Measurements from ENCODE around the gene NLRP6.

- TF ChIP-seq CTCF (conservative IDR thresholded peaks at IDR 0.05; ENCODE audit: low read depth, low read length) (no peak), EZH2 (IDR thresholded peaks at IDR 0.05; ENCODE audit: borderline replicate concordance, low read depth, low read length, poor library complexity, severe bottlenecking) (no peak)
Measured at GRCh38 chr11:236774-237767, 41.1 kb upstream of the NLRP6 start, which contains the start of gene PSMD13.

All from A673 (cell line).